Measurements from ENCODE around the gene RAB6B.

Gene RAB6B

DNA sequence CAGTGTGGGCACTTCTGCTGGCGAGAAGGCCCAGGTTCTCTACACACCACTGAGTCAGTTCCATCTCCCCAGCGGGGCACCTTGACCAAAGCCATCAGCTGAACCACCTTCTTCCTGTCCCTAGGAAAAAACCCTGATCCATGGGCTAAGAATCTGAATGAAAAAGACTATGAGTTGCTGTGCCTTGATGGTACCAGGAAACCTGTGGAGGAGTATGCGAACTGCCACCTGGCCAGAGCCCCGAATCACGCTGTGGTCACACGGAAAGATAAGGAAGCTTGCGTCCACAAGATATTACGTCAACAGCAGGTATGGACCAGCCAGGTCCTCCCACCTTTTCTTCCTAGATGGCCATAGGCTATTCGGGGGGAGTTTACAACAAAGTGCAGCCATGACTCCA, 120.4 kb downstream of the RAB6B start (continued):
- TF ChIP-seq, protein P1, sequence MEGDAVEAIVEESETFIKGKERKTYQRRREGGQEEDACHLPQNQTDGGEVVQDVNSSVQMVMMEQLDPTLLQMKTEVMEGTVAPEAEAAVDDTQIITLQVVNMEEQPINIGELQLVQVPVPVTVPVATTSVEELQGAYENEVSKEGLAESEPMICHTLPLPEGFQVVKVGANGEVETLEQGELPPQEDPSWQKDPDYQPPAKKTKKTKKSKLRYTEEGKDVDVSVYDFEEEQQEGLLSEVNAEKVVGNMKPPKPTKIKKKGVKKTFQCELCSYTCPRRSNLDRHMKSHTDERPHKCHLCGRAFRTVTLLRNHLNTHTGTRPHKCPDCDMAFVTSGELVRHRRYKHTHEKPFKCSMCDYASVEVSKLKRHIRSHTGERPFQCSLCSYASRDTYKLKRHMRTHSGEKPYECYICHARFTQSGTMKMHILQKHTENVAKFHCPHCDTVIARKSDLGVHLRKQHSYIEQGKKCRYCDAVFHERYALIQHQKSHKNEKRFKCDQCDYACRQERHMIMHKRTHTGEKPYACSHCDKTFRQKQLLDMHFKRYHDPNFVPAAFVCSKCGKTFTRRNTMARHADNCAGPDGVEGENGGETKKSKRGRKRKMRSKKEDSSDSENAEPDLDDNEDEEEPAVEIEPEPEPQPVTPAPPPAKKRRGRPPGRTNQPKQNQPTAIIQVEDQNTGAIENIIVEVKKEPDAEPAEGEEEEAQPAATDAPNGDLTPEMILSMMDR (tag by site-specific recombination; IDR thresholded peaks at IDR 0.05) = no peak
- TF ChIP-seq, protein P2, sequence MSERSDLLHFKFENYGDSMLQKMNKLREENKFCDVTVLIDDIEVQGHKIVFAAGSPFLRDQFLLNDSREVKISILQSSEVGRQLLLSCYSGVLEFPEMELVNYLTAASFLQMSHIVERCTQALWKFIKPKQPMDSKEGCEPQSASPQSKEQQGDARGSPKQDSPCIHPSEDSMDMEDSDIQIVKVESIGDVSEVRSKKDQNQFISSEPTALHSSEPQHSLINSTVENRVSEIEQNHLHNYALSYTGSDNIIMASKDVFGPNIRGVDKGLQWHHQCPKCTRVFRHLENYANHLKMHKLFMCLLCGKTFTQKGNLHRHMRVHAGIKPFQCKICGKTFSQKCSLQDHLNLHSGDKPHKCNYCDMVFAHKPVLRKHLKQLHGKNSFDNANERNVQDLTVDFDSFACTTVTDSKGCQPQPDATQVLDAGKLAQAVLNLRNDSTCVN (tag by site-specific recombination; optimal IDR thresholded peaks at IDR 0.05) = no peak
- TF ChIP-seq ZNF433 (tag by site-specific recombination; IDR thresholded peaks at IDR 0.05; ENCODE audit: low read depth) = no peak
- TF ChIP-seq ZNF600 (tag by site-specific recombination; IDR thresholded peaks at IDR 0.05) = no peak

Data from HEK293 (cell line).